ENCODE data around the gene SLAIN2. TPM values are rescaled to one million over a fixed set of nuclear protein-coding genes. Genes with fewer than 3 reads are reported as not detected.

Gene SLAIN2
- total RNA-seq, 1 donor from 2014 or later: 90.5 TPM

DNA sequence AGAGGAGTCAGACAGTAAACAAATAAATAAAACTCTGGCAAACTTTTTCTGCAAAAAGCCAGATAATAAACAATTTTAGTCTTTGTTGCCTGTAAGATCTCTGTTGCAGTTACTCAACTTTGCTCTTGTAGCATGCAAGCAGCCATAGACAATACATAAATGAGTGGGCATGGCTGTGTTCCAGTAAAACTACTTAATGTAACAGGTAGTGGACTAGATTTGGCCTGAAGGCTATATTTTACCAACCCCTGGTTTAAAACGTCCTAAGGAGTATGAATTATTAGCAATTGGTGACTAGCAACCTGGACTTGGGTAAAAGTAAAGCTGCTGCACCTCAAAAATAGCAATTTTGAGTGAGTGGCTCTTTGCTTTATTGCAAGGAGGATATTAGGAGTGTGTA lies 30.9 kb downstream of the SLAIN2 start:
- peaks cover 2% of the 10 kb centered on the region for H3K36me3 Mint-ChIP-seq (ENCODE audit: low read depth, unreplicated experiment)
- H3K9me3 Mint-ChIP-seq (ENCODE audit: unreplicated experiment): peaks cover under 1% of the 10 kb centered on the region
- Histone ChIP-seq H4K20me1 (ENCODE audit: insufficient read depth, low read length) (peaks cover 43% of the 10 kb centered on the region), H3K79me2 (ENCODE audit: insufficient read depth, low read length) (peaks cover 73% of the 10 kb centered on the region), H3K4me2 (ENCODE audit: low read length) (no peak overlapping the region), H3K9ac (ENCODE audit: low read length) (no peak overlapping the region), H3K27ac (ENCODE audit: low read depth, low read length) (no peak overlapping the region), H3K4me3 (ENCODE audit: insufficient read depth, low read depth, low read length) (no peak overlapping the region), H2AFZ (ENCODE audit: low read depth, low read length) (no peak overlapping the region), H3K36me3 (ENCODE audit: insufficient read depth, low read length) (no peaks in the 10 kb centered on the region), H3K4me1 (ENCODE audit: insufficient read depth, low read length) (peaks cover 6% of the 10 kb centered on the region), H3K27me3 (ENCODE audit: insufficient read depth, low read length) (no peaks in the 10 kb centered on the region), H3K9me3 (ENCODE audit: insufficient read depth, low read depth, low read length) (no peaks in the 10 kb centered on the region)
- no peak overlapping the region for H3K27ac Mint-ChIP-seq (ENCODE audit: unreplicated experiment)
- FAIRE-seq (no peak), DNase-seq (ENCODE audit: low read depth) (no peak)
- no peak for TF ChIP-seq EZH2 (IDR thresholded peaks at IDR 0.05; ENCODE audit: insufficient read depth, low read length)
- TF ChIP-seq, protein P1, sequence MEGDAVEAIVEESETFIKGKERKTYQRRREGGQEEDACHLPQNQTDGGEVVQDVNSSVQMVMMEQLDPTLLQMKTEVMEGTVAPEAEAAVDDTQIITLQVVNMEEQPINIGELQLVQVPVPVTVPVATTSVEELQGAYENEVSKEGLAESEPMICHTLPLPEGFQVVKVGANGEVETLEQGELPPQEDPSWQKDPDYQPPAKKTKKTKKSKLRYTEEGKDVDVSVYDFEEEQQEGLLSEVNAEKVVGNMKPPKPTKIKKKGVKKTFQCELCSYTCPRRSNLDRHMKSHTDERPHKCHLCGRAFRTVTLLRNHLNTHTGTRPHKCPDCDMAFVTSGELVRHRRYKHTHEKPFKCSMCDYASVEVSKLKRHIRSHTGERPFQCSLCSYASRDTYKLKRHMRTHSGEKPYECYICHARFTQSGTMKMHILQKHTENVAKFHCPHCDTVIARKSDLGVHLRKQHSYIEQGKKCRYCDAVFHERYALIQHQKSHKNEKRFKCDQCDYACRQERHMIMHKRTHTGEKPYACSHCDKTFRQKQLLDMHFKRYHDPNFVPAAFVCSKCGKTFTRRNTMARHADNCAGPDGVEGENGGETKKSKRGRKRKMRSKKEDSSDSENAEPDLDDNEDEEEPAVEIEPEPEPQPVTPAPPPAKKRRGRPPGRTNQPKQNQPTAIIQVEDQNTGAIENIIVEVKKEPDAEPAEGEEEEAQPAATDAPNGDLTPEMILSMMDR (IDR thresholded peaks at IDR 0.05; ENCODE audit: insufficient read depth, low read depth, low read length): no peak
- peaks cover 23% of the 10 kb centered on the region for H3K4me1 Mint-ChIP-seq (ENCODE audit: low read depth, unreplicated experiment)
- no peak overlapping the region for H3K4me3 Mint-ChIP-seq (ENCODE audit: unreplicated experiment)
- no peaks in the 10 kb centered on the region for H3K27me3 Mint-ChIP-seq (ENCODE audit: low read depth, unreplicated experiment)

DNA sequence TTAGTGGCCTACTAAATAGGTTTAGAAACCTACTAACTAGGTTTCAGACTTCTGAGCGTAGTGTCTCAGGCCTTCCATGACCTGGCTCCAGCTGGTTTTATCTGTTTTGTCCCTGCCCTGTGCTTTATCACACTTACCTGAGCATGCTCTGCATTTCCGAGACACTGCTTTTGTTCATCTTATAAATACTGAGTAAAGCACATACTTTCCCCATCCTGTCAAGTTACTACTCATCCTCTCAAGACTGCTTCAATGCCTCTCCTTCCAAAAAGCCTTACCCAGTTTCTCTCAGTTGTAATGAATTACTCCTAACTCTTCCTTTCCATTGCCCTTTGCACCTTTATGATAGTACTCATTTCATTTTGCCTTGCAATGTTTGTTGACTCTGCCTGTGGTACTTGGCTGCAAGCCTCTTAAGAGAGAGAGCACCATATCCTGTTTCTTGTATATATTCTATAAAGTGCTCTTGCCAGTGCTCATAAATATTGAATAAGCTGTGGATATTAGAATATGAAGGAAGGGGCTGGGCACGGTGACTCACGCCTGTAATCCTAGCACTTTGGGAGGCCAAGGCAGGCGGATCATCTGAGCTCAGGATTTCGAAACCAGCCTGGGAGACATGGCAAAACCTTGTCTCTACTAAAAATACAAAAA lies 34.4 kb downstream of the SLAIN2 start:
- peak overlapping the region; percentile 8 for H3K9ac ChIP-seq (ENCODE audit: low read length)
- DNase-seq (ENCODE audit: low read depth) (peak; percentile 73), FAIRE-seq (no peak)
- no peak for TF ChIP-seq EZH2 (IDR thresholded peaks at IDR 0.05; ENCODE audit: insufficient read depth, low read length)
- TF ChIP-seq, protein P1 (IDR thresholded peaks at IDR 0.05; ENCODE audit: insufficient read depth, low read depth, low read length): no peak
- no peaks in the 10 kb centered on the region for H3K9me3 Mint-ChIP-seq (ENCODE audit: unreplicated experiment)
- H3K4me3 ChIP-seq (ENCODE audit: insufficient read depth, low read depth, low read length): no peak overlapping the region
- peaks cover 63% of the 10 kb centered on the region for H3K79me2 ChIP-seq (ENCODE audit: insufficient read depth, low read length)
- H3K36me3 Mint-ChIP-seq (ENCODE audit: low read depth, unreplicated experiment): no peaks in the 10 kb centered on the region
- H3K4me3 Mint-ChIP-seq (ENCODE audit: unreplicated experiment): no peak overlapping the region
- H3K4me1 Mint-ChIP-seq (ENCODE audit: low read depth, unreplicated experiment): peaks cover 9% of the 10 kb centered on the region
- H4K20me1 ChIP-seq (ENCODE audit: insufficient read depth, low read length): peaks cover 26% of the 10 kb centered on the region
- H3K27ac Mint-ChIP-seq (ENCODE audit: unreplicated experiment): peak overlapping the region; percentile 12
- peak overlapping the region; percentile 27 for H3K4me2 ChIP-seq (ENCODE audit: low read length)
- peaks cover 6% of the 10 kb centered on the region for H3K4me1 ChIP-seq (ENCODE audit: insufficient read depth, low read length)
- H3K9me3 ChIP-seq (ENCODE audit: insufficient read depth, low read depth, low read length): no peaks in the 10 kb centered on the region
- H3K36me3 ChIP-seq (ENCODE audit: insufficient read depth, low read length): peaks cover 4% of the 10 kb centered on the region
- H3K27me3 ChIP-seq (ENCODE audit: insufficient read depth, low read length): no peaks in the 10 kb centered on the region
- H2AFZ ChIP-seq (ENCODE audit: low read depth, low read length): no peak overlapping the region
- H3K27me3 Mint-ChIP-seq (ENCODE audit: low read depth, unreplicated experiment): no peaks in the 10 kb centered on the region
- H3K27ac ChIP-seq (ENCODE audit: low read depth, low read length): peak overlapping the region; percentile 36

DNA sequence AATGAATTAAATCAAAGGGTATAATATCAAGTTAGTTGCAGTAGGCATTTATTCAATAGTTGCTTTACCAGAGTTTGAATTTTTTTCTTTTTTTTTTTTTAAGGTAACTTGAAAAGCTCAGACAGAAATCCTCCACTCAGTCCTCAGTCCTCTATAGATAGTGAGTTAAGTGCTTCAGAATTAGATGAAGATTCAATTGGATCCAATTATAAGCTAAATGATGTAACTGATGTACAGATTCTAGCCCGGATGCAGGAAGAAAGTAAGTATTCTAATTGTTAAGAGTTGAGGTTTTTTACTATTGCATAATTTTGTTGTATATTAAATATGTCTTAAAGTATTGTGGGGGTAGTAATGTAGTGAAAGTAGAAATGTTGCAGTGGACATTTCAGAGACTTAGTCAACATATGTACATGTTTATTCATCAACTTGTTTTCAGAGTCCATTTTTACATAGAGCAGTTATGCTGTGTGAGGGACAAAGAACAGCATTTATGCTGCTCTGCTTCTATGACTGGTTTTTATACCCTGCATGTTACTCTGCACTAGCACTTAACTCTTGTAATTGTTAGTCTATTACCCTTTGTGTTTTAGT lies 38.4 kb downstream of the SLAIN2 start:
- no peaks in the 10 kb centered on the region for H3K27me3 ChIP-seq (ENCODE audit: insufficient read depth, low read length)
- no peak overlapping the region for H3K27ac Mint-ChIP-seq (ENCODE audit: unreplicated experiment)
- H3K36me3 Mint-ChIP-seq (ENCODE audit: low read depth, unreplicated experiment): peaks cover 4% of the 10 kb centered on the region
- H3K27ac ChIP-seq (ENCODE audit: low read depth, low read length): no peak overlapping the region
- TF ChIP-seq EZH2 (IDR thresholded peaks at IDR 0.05; ENCODE audit: insufficient read depth, low read length): no peak
- TF ChIP-seq, protein P1 (IDR thresholded peaks at IDR 0.05; ENCODE audit: insufficient read depth, low read depth, low read length): no peak
- FAIRE-seq (no peak), DNase-seq (ENCODE audit: low read depth) (no peak)
- no peak overlapping the region for H3K4me3 ChIP-seq (ENCODE audit: insufficient read depth, low read depth, low read length)
- H3K9me3 ChIP-seq (ENCODE audit: insufficient read depth, low read depth, low read length): no peaks in the 10 kb centered on the region
- no peak overlapping the region for H3K4me3 Mint-ChIP-seq (ENCODE audit: unreplicated experiment)
- peaks cover 42% of the 10 kb centered on the region for H3K79me2 ChIP-seq (ENCODE audit: insufficient read depth, low read length)
- no peak overlapping the region for H2AFZ ChIP-seq (ENCODE audit: low read depth, low read length)
- peaks cover 14% of the 10 kb centered on the region for H3K36me3 ChIP-seq (ENCODE audit: insufficient read depth, low read length)
- peaks cover 14% of the 10 kb centered on the region for H4K20me1 ChIP-seq (ENCODE audit: insufficient read depth, low read length)
- no peaks in the 10 kb centered on the region for H3K27me3 Mint-ChIP-seq (ENCODE audit: low read depth, unreplicated experiment)
- H3K4me1 ChIP-seq (ENCODE audit: insufficient read depth, low read length): peaks cover 6% of the 10 kb centered on the region
- H3K9me3 Mint-ChIP-seq (ENCODE audit: unreplicated experiment): no peaks in the 10 kb centered on the region
- H3K9ac ChIP-seq (ENCODE audit: low read length): no peak overlapping the region
- peaks cover 16% of the 10 kb centered on the region for H3K4me1 Mint-ChIP-seq (ENCODE audit: low read depth, unreplicated experiment)
- H3K4me2 ChIP-seq (ENCODE audit: low read length): no peak overlapping the region
